PC-9 (cell line): ENCODE data around the gene ABCC3.

ENCODE experiments used
- EZH2 ChIP-seq: fragments of 200-600 bp; sonication (generic); IDR thresholded peaks from 2 replicates; pipeline ENCODE4 v1.8.0; 2017; ENCODE audit warnings: antibody characterized with exemption, low read depth
- TF ChIP-seq, protein P1 (sequence below): fragments of 200-600 bp; sonication (generic); conservative IDR thresholded peaks from 2 replicates; pipeline ENCODE4 v1.6.1; 2017; ENCODE audit warnings: mixed run types, antibody characterized with exemption, mild to moderate bottlenecking, moderate library complexity

GRCh38 chr17:50625032-50625871 lies 9.4 kb upstream of the ABCC3 start:
- TF ChIP-seq, protein P1, sequence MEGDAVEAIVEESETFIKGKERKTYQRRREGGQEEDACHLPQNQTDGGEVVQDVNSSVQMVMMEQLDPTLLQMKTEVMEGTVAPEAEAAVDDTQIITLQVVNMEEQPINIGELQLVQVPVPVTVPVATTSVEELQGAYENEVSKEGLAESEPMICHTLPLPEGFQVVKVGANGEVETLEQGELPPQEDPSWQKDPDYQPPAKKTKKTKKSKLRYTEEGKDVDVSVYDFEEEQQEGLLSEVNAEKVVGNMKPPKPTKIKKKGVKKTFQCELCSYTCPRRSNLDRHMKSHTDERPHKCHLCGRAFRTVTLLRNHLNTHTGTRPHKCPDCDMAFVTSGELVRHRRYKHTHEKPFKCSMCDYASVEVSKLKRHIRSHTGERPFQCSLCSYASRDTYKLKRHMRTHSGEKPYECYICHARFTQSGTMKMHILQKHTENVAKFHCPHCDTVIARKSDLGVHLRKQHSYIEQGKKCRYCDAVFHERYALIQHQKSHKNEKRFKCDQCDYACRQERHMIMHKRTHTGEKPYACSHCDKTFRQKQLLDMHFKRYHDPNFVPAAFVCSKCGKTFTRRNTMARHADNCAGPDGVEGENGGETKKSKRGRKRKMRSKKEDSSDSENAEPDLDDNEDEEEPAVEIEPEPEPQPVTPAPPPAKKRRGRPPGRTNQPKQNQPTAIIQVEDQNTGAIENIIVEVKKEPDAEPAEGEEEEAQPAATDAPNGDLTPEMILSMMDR, result no peak
- no peak for TF ChIP-seq EZH2
